GM12878 (cell line): ENCODE results near the gene CSTF2T. TPM values are rescaled to one million over a fixed set of nuclear protein-coding genes. Genes with fewer than 3 reads are reported as not detected.

Source experiments
- ATAC-seq: fragments of 200-7000 bp; cut with Tn5 transposase; 3 replicates; pipeline ENCODE4 v1.9.1; 2020; ENCODE audit warnings: mild to moderate bottlenecking, moderate library complexity
- BruUV-seq: library from RNA; stranded (reverse); fragments of 400-500 nt; replicated peaks from 2 replicates; lab custom pipeline; 2021; lab: Mats Ljungman, UMichigan
- CTCF ChIA-PET: fragments of 300-600 bp; sonication (Branson Sonifier 250); formaldehyde crosslinking; extraction: SDS; loops from one replicate; lab custom pipeline; 2021; ENCODE audit warnings: inconsistent platforms; lab: Yijun Ruan, JAX
- POLR2A ChIA-PET: fragments of 350-600 bp; formaldehyde crosslinking; extraction: SDS; loops from one replicate; lab custom pipeline; 2021; ENCODE audit warnings: inconsistent platforms; lab: Charles Lee
- RAD21 ChIA-PET: fragments of 300-600 bp; sonication (Branson Sonifier 250); formaldehyde crosslinking; loops from one replicate; lab custom pipeline; 2023; ENCODE audit warnings: antibody characterized with exemption; ENCODE audit not compliant: unreplicated experiment; lab: Charles Lee
- SMC1A ChIA-PET: fragments of 300-600 bp; sonication (Branson Sonifier 250); formaldehyde crosslinking; loops from one replicate; lab custom pipeline; 2023; ENCODE audit not compliant: unreplicated experiment, uncharacterized antibody; lab: Charles Lee
- DNase-seq: peaks from one replicate; pipeline ENCODE4 v3.0.0-alpha.2; 2011; ENCODE audit warnings: low read depth, low spot score
- FAIRE-seq: peaks from 3 replicates; lab custom pipeline; 2011; peaks lifted over from hg19 to GRCh38; lab: Jason Lieb, UNC
- H2AFZ ChIP-seq: 2 replicates; pipeline ENCODE4 v1.6.0; 2011; ENCODE audit warnings: low read depth, low read length, control low read depth; ENCODE audit not compliant: control insufficient read depth
- H3K27ac ChIP-seq: 2 replicates; pipeline ENCODE4 v1.5.1; 2011; ENCODE audit warnings: control low read depth; ENCODE audit not compliant: control insufficient read depth, insufficient read depth
- H3K27me3 ChIP-seq, 2 experiments: replicated peaks in 1 of 2; 2 replicates each; pipeline versions ENCODE4 v1.6.0 to v1.6.1; 2011; ENCODE audit warnings: low read length in 1 of 2; ENCODE audit not compliant: control insufficient read depth in 2 of 2, insufficient read depth in 2 of 2
- H3K36me3 ChIP-seq, 2 experiments: 2 replicates each; pipeline ENCODE4 v1.5.1; 2011; ENCODE audit warnings: low read length in 1 of 2; ENCODE audit not compliant: control insufficient read depth in 2 of 2, insufficient read depth in 2 of 2
- H3K4me1 ChIP-seq: 2 replicates; pipeline ENCODE4 v1.6.1; 2011; ENCODE audit warnings: mild to moderate bottlenecking, low read length, moderate library complexity, mixed read lengths; ENCODE audit not compliant: control insufficient read depth, insufficient read depth
- H3K4me2 ChIP-seq: 2 replicates; pipeline ENCODE4 v1.6.0; 2011; ENCODE audit warnings: control low read depth; ENCODE audit not compliant: control insufficient read depth, insufficient read depth
- H3K4me3 ChIP-seq: fragments of 200-600 bp; sonication (generic); 2 replicates; pipeline ENCODE4 v1.5.1; 2016
- H3K79me2 ChIP-seq: 2 replicates; pipeline ENCODE4 v1.6.0; 2011; ENCODE audit warnings: low read length; ENCODE audit not compliant: control insufficient read depth, insufficient read depth
- H3K9ac ChIP-seq: 2 replicates; pipeline ENCODE4 v1.8.0; 2011; ENCODE audit warnings: low read length, control low read depth, mixed read lengths; ENCODE audit not compliant: control insufficient read depth, insufficient read depth
- H3K9me3 ChIP-seq: replicated peaks from 3 replicates; pipeline ENCODE4 v1.5.1; 2011; ENCODE audit warnings: mild to moderate bottlenecking, low read length; ENCODE audit not compliant: control insufficient read depth, insufficient read depth
- H4K20me1 ChIP-seq: 2 replicates; pipeline ENCODE4 v1.6.0; 2011; ENCODE audit not compliant: control insufficient read depth, insufficient read depth
- BCL11A ChIP-seq: IDR thresholded peaks from 2 replicates; pipeline ENCODE4 v1.6.1; 2011; ENCODE audit warnings: low read depth, low read length
- CBFB ChIP-seq: IDR thresholded peaks from 2 replicates; pipeline ENCODE4 v1.6.1; 2016; ENCODE audit warnings: antibody characterized with exemption, low read depth
- IKZF2 ChIP-seq, 2 experiments: fragments of 450-650 bp; IDR thresholded peaks; 2 replicates each; pipeline ENCODE4 v1.6.1; 2017; ENCODE audit warnings: mild to moderate bottlenecking in 2 of 2, moderate library complexity in 2 of 2
- MTA2 ChIP-seq: fragments of 450-650 bp; IDR thresholded peaks from 2 replicates; pipeline ENCODE4 v1.6.1; 2016; ENCODE audit warnings: low read depth, mild to moderate bottlenecking, moderate library complexity
- MXI1 ChIP-seq: fragments of 150-350 bp; IDR thresholded peaks from 2 replicates; pipeline ENCODE4 v1.6.1; 2011; ENCODE audit warnings: low read depth, mild to moderate bottlenecking, inconsistent platforms, low read length, improper control_type of control experiment
- PAX8 ChIP-seq: fragments of 450-650 bp; IDR thresholded peaks from 2 replicates; pipeline ENCODE4 v1.6.1; 2017; ENCODE audit warnings: mild to moderate bottlenecking, moderate library complexity
- SMAD1 ChIP-seq: fragments of 450-650 bp; IDR thresholded peaks from 2 replicates; pipeline ENCODE4 v1.6.1; 2018; ENCODE audit warnings: mild to moderate bottlenecking, low read depth; ENCODE audit not compliant: partially characterized antibody
- STAT3 ChIP-seq: IDR thresholded peaks from 2 replicates; pipeline ENCODE4 v1.6.1; 2011; ENCODE audit warnings: low read depth, low read length, improper control_type of control experiment
- WGBS: methylation state at CpG from one replicate; pipeline ENCODE4 v1.1.6; 2016; ENCODE audit warnings: low lambda C conversion rate; ENCODE audit not compliant: insufficient replicate concordance, insufficient coverage; ENCODE audit errors: missing lambda C conversion rate; 5-methylcytosine and 5-hydroxymethylcytosine counted together
- in situ Hi-C: fragments of 300-500 bp; cut with MboI; formaldehyde crosslinking; loops from 9 replicates; pipeline ENCODE4 v1.14.3; 2018; ENCODE audit warnings: mixed read lengths
- intact Hi-C: fragments of 100-400 bp; cut with micrococcal nuclease; formaldehyde crosslinking; loops from one replicate; pipeline ENCODE4 v1.14.2; 2022; ENCODE audit not compliant: unreplicated experiment
- polyA plus RNA-seq, 11 experiments: library from polyadenylated mRNA; depleted of rRNA in 4 of 11; unstranded in 6 of 11; stranded (reverse) in 5 of 11; fragments of >200 nt; fragmentation: Nextera tagmentation in 4 of 11; fragmentation: Illumina TruSeq in 1 of 11; extraction: Ambion mirVana in 4 of 11; extraction: Trizol in 1 of 11; gene quantifications; 1 replicate in 1 of 11; 2 replicates in 10 of 11; pipeline versions ENCODE4 v1.2.1 to v1.2.3, GENCODE V29; 2011 to 2016; ENCODE audit warnings: inconsistent platforms in 2 of 11, missing spikeins in 2 of 11, low read depth in 1 of 11
- total RNA-seq, 4 experiments: library from RNA; depleted of rRNA in 3 of 4; stranded (reverse); fragments of >200 nt in 3 of 4; fragmentation: Illumina TruSeq in 1 of 4; extraction: Trizol in 1 of 4; gene quantifications; 2 replicates each; pipeline versions ENCODE4 v1.2.1 to v1.2.3, GENCODE V29; 2013 to 2021
- TF ChIP-seq, protein P1 (sequence below): fragments of 450-650 bp; IDR thresholded peaks from 2 replicates; pipeline ENCODE4 v1.6.1; 2017; ENCODE audit warnings: mild to moderate bottlenecking, moderate library complexity
- TF ChIP-seq, protein P2 (sequence below): fragments of 450-650 bp; IDR thresholded peaks from 2 replicates; pipeline ENCODE4 v1.6.1; 2014; ENCODE audit warnings: mild to moderate bottlenecking
- TF ChIP-seq, protein P3 (sequence below): fragments of 450-650 bp; IDR thresholded peaks from 2 replicates; pipeline ENCODE4 v1.6.1; 2017; ENCODE audit warnings: mild to moderate bottlenecking, moderate library complexity
- TF ChIP-seq, protein P4 (sequence below): fragments of 450-650 bp; formaldehyde crosslinking; IDR thresholded peaks from 2 replicates; pipeline ENCODE4 v1.5.0; 2022; ENCODE audit warnings: mild to moderate bottlenecking, missing genetic modification characterization

The CSTF2T gene
- total and polyA plus RNA-seq, 10 of the 15 experiments (the other 5 are each of a cell fraction or from before 2014, with no cell fraction given), result 6.8 to 23.8 (median 14.3) TPM

DNA sequence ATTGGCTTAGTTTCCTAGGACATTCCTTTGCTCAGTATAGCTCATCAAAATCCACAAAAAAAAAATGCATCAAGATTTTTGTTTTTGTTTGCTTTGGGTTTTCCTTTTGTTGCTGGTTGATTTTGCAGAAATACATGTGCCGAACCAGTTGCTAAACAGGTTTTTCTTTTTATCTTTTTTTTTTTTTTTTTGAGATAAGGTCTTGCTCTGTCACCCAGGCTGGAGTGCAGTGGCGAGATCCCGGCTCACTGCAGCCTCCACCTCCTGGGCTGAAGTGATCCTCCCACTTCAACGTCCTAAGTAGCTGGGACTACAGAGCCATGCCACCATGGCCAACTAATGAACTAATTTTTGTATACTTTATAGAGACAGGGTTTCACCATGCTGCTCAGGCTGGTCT lies 8.3 kb downstream of the CSTF2T start:
- H3K27ac ChIP-seq, result no peak overlapping the region
- H3K4me1 ChIP-seq, result no peaks in the 10 kb centered on the region
- no peak overlapping the region for H2AFZ ChIP-seq
- ChIA-PET SMC1A (no interaction called here), RAD21 (interaction anchor here (0.7 to 0.8 kb wide), 2 partner anchors 9 to 12 kb away, joined by 3 read pairs; no protein-coding TSS in a partner anchor), POLR2A (interaction anchor here (0.7 kb wide), 2 partner anchors 9 to 116 kb away, joined by 3 to 5 read pairs; no protein-coding TSS in a partner anchor), CTCF (no interaction called here)
- H3K27me3 ChIP-seq, result no peaks in the 10 kb centered on the region
- 55% methylated on average over 4 of the region's 4 CpGs for WGBS
- FAIRE-seq (no peak), ATAC-seq (no peak), DNase-seq (no peak)
- no peak overlapping the region for H3K9ac ChIP-seq
- H3K79me2 ChIP-seq, result no peaks in the 10 kb centered on the region; the same call in 1 of the 2 replicates
- no peaks in the 10 kb centered on the region for H4K20me1 ChIP-seq
- H3K4me3 ChIP-seq, result no peak overlapping the region
- no peaks in the 10 kb centered on the region for H3K9me3 ChIP-seq
- in situ Hi-C loops, result loop anchor here (10.0 kb wide), 1 partner anchor 1036 kb away; no protein-coding TSS in a partner anchor
- no TSS peak for BruUV-seq
- intact Hi-C loops, result no loop called here
- no peak overlapping the region for H3K4me2 ChIP-seq
- no peaks in the 10 kb centered on the region for H3K36me3 ChIP-seq
- no peak for TF ChIP-seq MXI1
- no peak for TF ChIP-seq MTA2
- TF ChIP-seq, protein P1, sequence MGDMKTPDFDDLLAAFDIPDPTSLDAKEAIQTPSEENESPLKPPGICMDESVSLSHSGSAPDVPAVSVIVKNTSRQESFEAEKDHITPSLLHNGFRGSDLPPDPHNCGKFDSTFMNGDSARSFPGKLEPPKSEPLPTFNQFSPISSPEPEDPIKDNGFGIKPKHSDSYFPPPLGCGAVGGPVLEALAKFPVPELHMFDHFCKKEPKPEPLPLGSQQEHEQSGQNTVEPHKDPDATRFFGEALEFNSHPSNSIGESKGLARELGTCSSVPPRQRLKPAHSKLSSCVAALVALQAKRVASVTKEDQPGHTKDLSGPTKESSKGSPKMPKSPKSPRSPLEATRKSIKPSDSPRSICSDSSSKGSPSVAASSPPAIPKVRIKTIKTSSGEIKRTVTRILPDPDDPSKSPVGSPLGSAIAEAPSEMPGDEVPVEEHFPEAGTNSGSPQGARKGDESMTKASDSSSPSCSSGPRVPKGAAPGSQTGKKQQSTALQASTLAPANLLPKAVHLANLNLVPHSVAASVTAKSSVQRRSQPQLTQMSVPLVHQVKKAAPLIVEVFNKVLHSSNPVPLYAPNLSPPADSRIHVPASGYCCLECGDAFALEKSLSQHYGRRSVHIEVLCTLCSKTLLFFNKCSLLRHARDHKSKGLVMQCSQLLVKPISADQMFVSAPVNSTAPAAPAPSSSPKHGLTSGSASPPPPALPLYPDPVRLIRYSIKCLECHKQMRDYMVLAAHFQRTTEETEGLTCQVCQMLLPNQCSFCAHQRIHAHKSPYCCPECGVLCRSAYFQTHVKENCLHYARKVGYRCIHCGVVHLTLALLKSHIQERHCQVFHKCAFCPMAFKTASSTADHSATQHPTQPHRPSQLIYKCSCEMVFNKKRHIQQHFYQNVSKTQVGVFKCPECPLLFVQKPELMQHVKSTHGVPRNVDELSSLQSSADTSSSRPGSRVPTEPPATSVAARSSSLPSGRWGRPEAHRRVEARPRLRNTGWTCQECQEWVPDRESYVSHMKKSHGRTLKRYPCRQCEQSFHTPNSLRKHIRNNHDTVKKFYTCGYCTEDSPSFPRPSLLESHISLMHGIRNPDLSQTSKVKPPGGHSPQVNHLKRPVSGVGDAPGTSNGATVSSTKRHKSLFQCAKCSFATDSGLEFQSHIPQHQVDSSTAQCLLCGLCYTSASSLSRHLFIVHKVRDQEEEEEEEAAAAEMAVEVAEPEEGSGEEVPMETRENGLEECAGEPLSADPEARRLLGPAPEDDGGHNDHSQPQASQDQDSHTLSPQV, result no peak
- TF ChIP-seq BCL11A, result no peak
- no peak for TF ChIP-seq STAT3
- TF ChIP-seq IKZF2 (IDR thresholded peaks at IDR 0.05), result no peak
- TF ChIP-seq, protein P2, sequence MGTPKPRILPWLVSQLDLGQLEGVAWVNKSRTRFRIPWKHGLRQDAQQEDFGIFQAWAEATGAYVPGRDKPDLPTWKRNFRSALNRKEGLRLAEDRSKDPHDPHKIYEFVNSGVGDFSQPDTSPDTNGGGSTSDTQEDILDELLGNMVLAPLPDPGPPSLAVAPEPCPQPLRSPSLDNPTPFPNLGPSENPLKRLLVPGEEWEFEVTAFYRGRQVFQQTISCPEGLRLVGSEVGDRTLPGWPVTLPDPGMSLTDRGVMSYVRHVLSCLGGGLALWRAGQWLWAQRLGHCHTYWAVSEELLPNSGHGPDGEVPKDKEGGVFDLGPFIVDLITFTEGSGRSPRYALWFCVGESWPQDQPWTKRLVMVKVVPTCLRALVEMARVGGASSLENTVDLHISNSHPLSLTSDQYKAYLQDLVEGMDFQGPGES, result no peak
- TF ChIP-seq, protein P3, sequence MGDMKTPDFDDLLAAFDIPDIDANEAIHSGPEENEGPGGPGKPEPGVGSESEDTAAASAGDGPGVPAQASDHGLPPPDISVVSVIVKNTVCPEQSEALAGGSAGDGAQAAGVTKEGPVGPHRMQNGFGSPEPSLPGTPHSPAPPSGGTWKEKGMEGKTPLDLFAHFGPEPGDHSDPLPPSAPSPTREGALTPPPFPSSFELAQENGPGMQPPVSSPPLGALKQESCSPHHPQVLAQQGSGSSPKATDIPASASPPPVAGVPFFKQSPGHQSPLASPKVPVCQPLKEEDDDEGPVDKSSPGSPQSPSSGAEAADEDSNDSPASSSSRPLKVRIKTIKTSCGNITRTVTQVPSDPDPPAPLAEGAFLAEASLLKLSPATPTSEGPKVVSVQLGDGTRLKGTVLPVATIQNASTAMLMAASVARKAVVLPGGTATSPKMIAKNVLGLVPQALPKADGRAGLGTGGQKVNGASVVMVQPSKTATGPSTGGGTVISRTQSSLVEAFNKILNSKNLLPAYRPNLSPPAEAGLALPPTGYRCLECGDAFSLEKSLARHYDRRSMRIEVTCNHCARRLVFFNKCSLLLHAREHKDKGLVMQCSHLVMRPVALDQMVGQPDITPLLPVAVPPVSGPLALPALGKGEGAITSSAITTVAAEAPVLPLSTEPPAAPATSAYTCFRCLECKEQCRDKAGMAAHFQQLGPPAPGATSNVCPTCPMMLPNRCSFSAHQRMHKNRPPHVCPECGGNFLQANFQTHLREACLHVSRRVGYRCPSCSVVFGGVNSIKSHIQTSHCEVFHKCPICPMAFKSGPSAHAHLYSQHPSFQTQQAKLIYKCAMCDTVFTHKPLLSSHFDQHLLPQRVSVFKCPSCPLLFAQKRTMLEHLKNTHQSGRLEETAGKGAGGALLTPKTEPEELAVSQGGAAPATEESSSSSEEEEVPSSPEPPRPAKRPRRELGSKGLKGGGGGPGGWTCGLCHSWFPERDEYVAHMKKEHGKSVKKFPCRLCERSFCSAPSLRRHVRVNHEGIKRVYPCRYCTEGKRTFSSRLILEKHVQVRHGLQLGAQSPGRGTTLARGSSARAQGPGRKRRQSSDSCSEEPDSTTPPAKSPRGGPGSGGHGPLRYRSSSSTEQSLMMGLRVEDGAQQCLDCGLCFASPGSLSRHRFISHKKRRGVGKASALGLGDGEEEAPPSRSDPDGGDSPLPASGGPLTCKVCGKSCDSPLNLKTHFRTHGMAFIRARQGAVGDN, result no peak
- TF ChIP-seq PAX8, result no peak
- TF ChIP-seq, protein P4, sequence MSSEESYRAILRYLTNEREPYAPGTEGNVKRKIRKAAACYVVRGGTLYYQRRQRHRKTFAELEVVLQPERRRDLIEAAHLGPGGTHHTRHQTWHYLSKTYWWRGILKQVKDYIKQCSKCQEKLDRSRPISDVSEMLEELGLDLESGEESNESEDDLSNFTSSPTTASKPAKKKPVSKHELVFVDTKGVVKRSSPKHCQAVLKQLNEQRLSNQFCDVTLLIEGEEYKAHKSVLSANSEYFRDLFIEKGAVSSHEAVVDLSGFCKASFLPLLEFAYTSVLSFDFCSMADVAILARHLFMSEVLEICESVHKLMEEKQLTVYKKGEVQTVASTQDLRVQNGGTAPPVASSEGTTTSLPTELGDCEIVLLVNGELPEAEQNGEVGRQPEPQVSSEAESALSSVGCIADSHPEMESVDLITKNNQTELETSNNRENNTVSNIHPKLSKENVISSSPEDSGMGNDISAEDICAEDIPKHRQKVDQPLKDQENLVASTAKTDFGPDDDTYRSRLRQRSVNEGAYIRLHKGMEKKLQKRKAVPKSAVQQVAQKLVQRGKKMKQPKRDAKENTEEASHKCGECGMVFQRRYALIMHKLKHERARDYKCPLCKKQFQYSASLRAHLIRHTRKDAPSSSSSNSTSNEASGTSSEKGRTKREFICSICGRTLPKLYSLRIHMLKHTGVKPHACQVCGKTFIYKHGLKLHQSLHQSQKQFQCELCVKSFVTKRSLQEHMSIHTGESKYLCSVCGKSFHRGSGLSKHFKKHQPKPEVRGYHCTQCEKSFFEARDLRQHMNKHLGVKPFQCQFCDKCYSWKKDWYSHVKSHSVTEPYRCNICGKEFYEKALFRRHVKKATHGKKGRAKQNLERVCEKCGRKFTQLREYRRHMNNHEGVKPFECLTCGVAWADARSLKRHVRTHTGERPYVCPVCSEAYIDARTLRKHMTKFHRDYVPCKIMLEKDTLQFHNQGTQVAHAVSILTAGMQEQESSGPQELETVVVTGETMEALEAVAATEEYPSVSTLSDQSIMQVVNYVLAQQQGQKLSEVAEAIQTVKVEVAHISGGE, result no peak
- no peak for TF ChIP-seq SMAD1
- TF ChIP-seq CBFB, result no peak
